Heart left ventricle (tissue), 13 donors: ENCODE measurements around the gene TMEM175.

Experiments used
- POLR2A ChIP-seq, 2 donors: fragments of 450-650 bp; IDR thresholded peaks; one replicate each; pipeline ENCODE4 v1.6.1; 2017; ENCODE audit warnings: antibody characterized with exemption in 2 of 2, mild to moderate bottlenecking in 2 of 2, moderate library complexity in 2 of 2
- TF ChIP-seq, protein P1 (sequence below), 12 donors: fragments of 200-600 bp; sonication (generic) in 4 of 12; IDR thresholded peaks; one replicate each; pipeline versions ENCODE4 v1.5.0 to v1.8.0; 2018 to 2022; ENCODE audit warnings: antibody characterized with exemption in 12 of 12, mild to moderate bottlenecking in 5 of 12
- donor health status: ischemic (EF 13 %, LVEDD 7.1; RV severe dilation, severe dysfunction).
- donor health status: DM: no; HTN: yes; CAD: no.
- donor health status: DM: no; HTN: no; CAD: no.
- donor health status: ischemic (EF 25% LVEDD 6.9; RV normal size, moderate dysfunction).
- donor health status: ischemic (EF 25% LVEDD 5.7; RV mildly dilated, moderate dysfunction).
- donor health status: ischemic (EF 35%, LVEDD 5.7; RV mildly dilated, moderate dysfunction).
- donor health status: nonischemic (EF 11% LVEDD 7.7; RV severe dilation, severe dysfunction).
- donor health status: DM: yes; HTN: yes; CAD: no.
- donor health status: PGD.
- donor health status: ischemic (EF 29% LVEDD 5.4; RV normal size, mild dysfunction).
- donor health status: nonischemic (EF 23%, LVEDD 6.1; RV moderate dilation, normal function).

GRCh38 chr4:893995-894705 lies 38.1 kb upstream of the TMEM175 start:
- TF ChIP-seq, protein P1, sequence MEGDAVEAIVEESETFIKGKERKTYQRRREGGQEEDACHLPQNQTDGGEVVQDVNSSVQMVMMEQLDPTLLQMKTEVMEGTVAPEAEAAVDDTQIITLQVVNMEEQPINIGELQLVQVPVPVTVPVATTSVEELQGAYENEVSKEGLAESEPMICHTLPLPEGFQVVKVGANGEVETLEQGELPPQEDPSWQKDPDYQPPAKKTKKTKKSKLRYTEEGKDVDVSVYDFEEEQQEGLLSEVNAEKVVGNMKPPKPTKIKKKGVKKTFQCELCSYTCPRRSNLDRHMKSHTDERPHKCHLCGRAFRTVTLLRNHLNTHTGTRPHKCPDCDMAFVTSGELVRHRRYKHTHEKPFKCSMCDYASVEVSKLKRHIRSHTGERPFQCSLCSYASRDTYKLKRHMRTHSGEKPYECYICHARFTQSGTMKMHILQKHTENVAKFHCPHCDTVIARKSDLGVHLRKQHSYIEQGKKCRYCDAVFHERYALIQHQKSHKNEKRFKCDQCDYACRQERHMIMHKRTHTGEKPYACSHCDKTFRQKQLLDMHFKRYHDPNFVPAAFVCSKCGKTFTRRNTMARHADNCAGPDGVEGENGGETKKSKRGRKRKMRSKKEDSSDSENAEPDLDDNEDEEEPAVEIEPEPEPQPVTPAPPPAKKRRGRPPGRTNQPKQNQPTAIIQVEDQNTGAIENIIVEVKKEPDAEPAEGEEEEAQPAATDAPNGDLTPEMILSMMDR (IDR thresholded peaks at IDR 0.05), result no peak
- TF ChIP-seq POLR2A (IDR thresholded peaks at IDR 0.05), result no peak
